Hepatocyte (in vitro differentiated cells): Measurements from ENCODE around the gene SMIM1.

Experiments
- EZH2 ChIP-seq: fragments of 200-600 bp; sonication (generic); IDR thresholded peaks from 2 replicates; pipeline ENCODE4 v1.6.1; 2016; ENCODE audit warnings: antibody characterized with exemption, mild to moderate bottlenecking, borderline replicate concordance
- TF ChIP-seq, protein P1 (sequence below): fragments of 200-600 bp; sonication (generic); IDR thresholded peaks from 2 replicates; pipeline ENCODE4 v1.5.1; 2016; ENCODE audit warnings: antibody characterized with exemption, mild to moderate bottlenecking; ENCODE audit not compliant: poor library complexity

- TF ChIP-seq, protein P1, sequence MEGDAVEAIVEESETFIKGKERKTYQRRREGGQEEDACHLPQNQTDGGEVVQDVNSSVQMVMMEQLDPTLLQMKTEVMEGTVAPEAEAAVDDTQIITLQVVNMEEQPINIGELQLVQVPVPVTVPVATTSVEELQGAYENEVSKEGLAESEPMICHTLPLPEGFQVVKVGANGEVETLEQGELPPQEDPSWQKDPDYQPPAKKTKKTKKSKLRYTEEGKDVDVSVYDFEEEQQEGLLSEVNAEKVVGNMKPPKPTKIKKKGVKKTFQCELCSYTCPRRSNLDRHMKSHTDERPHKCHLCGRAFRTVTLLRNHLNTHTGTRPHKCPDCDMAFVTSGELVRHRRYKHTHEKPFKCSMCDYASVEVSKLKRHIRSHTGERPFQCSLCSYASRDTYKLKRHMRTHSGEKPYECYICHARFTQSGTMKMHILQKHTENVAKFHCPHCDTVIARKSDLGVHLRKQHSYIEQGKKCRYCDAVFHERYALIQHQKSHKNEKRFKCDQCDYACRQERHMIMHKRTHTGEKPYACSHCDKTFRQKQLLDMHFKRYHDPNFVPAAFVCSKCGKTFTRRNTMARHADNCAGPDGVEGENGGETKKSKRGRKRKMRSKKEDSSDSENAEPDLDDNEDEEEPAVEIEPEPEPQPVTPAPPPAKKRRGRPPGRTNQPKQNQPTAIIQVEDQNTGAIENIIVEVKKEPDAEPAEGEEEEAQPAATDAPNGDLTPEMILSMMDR: no peak
- TF ChIP-seq EZH2: no peak
These were observed 38.5 kb upstream of the SMIM1 start for GRCh38 chr1:3733883-3734589.
